Effector CD4-positive, alpha-beta T cell (primary cell): ENCODE data around the gene TTLL5.

ENCODE experiments used
- DNase-seq: peaks from one replicate; pipeline ENCODE4 v3.0.0-alpha.2; 2020

TTLL5 gene

DNA sequence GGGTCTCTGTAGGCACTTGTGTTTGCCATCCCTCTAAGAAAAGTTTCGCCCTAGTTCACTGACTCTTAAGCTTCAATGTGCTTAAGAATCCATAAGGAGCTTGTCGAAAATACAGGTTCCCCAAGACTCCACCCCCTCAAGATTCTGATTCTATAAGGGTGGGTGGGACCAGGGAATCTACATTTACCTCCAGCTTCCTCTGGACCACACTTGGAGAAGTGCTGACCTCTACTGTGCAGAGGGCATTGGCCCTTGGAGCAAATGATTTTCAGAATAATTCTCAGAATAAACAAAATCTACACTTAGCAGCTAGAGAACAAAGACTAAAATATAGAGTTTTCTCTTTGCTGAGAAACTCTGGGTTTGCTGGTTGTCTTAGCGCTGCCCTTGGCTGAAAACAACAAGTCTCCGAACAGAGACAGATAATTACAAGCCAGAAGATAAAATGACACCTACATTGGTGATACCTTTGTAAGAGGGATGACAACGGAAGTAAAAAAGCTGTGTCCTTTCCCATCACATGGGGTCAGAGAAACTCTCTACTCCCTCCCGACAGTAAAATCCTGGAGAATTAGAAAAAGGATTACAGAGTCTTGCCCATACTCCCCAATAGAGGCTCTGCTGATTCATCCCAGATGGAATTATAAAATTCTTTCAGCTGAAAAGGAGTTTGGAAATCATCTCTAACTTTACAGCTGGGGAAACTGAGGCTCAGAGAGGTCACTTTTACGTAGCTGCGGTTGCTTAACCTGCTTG is 316.0 kb downstream of the TTLL5 start:
- no peak for DNase-seq

DNA sequence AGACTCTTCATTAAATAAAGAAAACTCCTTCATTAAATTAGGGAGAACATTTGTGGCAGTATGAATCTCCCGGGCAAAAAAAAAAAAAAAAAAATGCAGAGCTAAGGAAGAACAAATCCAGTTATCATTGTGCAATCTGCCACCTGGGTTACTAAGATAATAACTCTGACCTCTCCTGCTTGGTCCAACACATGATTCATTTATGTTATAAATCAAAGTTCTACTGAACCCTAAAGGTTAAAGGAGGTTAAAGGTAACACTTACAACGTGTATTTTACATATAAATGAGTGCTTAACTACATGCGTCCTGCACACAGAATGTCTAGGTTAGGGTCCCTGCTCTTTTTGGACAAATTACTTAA is 316.5 kb downstream of the TTLL5 start:
- DNase-seq = no peak

DNA sequence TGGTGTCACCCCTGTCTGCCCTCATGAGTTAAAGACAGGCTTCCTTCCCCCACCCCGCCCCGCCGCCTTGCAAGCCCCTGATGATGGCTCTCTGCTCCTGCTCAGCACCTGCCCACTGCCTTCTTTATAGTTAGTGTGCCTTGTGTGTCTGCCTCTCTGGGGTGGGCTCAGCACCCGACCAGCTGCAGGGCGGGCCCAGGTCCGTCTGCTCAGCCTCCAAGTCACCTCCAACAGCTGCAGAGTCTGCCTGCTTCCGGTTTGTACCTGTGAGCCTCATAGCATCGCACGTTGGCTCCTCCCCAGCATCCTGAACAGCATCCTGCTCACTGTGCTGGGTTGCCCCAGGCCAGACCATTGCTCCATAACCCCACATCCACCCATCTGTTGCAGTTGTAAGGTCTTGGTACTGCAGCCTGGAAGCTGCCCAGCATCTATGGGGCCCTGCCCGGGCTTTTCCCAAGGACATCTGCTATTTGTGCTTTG is 317.2 kb downstream of the TTLL5 start:
- no peak for DNase-seq

DNA sequence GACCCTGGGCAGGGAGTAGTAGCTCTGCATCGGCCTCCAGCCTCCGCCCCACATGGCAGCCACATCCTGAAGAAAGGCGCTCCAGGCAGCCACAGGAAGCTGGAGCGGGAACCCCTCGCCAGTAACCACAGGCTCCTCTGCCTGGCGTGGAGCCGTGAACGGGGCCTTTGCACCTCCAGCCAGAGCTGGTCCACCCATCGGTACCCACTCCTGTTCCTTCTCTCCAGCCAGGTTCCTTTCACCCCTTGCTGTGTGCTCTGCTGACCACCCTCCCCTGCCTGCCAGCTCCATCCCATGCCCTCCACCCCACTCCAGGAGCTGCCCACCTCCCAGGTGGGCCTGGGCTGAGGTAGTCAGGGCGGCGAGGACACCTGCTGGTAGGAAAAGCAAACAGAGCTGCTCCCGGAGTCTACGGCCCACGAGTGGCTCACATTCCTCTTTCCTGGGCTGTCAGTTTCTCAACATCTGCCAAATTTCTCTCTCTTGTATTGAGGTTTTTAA is 318.1 kb downstream of the TTLL5 start:
- DNase-seq = no peak

DNA sequence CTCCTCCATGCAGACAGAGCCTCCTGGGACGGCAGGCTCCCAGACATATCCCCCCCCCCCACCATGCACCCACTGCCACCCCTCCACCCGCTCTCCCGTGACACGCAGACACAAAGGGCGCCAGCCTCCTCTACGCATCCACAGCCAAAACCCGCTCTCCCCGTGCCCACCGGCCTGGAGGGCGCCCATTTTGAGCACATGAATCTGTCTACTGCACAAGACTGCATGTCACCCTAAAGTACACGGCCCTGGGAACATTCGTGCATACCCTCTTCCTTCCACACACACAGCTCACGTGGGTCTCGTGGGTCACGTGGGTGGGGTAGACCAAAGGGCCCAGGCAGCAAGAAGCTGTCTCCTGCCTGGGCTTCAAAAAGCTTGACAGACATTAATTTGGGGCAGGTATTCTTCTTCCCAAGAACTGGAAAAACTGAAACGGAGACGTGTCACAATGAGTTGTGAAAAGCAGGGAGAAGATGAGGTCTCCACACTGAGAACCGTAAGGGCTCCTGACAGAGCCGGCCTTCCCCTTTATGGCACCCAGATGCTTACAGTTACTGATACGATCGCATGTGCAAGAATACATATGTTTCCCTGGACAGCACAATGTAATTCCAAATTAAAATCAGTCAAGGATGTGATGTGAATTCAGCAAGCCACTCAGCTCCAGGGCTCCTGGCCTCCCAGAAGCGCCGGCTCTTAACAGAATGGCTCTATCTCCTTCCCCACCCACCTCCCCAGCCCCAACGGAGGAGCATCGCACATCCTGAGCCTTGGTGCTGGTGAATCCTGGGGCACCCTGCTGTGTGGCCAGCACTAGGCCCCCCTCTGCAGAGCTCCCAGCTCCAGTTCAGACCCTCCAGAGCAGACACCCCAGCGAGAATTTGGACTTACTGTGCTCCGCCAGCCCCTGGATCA is 318.9 kb downstream of the TTLL5 start:
- DNase-seq = no peak

GRCh38 chr14:75980856-75981255 is 319.8 kb downstream of the TTLL5 start:
- DNase-seq = no peak

DNA sequence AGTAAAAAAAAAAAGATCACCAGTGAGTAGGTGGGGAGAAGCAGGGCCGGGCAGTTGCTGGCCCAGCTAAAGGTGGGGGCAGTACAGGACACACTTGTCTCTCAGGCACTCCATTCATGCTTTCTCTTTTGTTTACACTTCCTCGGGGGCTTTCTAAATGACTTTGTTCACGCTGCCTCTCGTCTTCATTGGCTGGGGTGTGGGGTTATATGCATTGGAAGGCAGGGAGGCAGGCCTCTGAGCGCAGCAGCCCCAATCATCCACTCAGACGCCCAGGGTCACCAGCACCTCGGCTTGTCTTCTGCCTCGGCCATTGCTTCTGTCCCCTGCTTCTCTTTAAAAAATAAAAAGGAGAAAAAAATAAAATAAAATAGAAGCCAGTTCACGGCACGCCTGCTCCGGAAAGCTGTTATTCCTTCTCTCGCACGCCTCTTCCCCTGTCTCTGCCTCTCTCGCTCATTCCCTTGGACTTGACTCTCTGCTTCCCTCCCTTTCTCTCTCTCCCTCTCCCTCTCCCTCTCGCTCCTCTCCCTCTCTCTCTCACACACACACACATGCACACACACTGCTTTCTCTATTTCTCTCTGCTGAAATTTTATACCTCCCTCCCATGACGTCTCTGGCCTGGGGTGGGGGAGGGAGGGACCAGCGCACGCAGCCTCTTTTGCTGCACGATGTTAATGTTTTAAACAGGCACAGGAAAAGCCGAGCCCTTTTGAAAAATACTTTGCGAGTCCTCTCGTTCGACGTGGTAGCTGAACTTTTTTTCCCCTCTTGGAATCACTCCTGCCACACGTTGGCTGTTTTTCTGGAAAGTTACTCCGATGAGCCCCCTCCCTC is 320.6 kb downstream of the TTLL5 start, which contains the start of gene TGFB3:
Gene TGFB3, minus strand, starts transcription at position 570 of the 840 bp plus-strand sequence. CDS start 1,102 bp downstream, outside the sequence.
- DNase-seq = peak; percentile 36

GRCh38 chr14:75982266-75983018 is 321.4 kb downstream of the TTLL5 start:
- DNase-seq = peak; percentile 72

- no peak for DNase-seq
These were observed 321.9 kb downstream of the TTLL5 start for GRCh38 chr14:75983019-75983358.

- no peak for DNase-seq
These were observed 323.6 kb downstream of the TTLL5 start for GRCh38 chr14:75984674-75985073.

GRCh38 chr14:75985618-75986438 is 324.8 kb downstream of the TTLL5 start, which contains the start of gene IFT43:
Gene IFT43 (plus strand): TSS chr14:75985763. CDS start chr14:75985787, 24 bp downstream.
- peak; percentile 92 for DNase-seq

- DNase-seq = no peak
These were observed 325.4 kb downstream of the TTLL5 start for GRCh38 chr14:75986439-75986765.

DNA sequence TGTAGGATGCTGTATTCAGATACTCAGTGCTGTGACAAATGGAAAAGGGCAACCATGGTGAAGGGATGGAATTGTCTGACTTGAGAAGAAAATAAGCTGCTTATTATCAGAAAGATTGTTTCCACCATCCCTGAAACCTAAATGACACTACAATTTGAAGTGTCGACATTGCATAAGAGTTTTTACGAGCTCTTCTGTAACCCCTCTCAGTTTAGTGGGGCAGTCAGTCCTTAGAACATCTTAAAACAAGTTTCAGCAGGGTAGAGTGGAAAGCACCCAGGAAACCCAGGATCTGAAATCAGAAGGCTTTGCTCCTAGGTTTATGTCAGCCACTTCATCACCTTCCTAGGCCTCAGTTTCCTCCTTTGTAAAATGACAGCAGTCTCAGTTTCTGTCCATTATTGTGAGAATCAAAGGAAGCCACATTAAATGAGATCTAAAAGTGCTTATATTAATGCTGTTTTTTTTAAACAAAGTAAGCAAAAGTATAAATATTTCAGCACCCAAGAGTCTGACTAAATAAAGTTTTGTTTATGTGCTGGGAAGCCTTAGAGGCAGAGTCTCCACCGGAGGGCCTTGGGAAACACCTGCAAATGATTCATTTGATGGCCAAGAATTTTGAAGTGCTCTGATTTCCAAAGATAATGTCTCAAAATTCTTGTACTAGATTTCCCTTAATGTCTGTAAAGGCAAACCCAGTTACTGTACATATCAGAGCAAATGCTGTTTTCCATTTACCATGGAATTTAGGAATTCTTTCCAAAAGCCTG is 326.3 kb downstream of the TTLL5 start:
- DNase-seq = no peak

DNA sequence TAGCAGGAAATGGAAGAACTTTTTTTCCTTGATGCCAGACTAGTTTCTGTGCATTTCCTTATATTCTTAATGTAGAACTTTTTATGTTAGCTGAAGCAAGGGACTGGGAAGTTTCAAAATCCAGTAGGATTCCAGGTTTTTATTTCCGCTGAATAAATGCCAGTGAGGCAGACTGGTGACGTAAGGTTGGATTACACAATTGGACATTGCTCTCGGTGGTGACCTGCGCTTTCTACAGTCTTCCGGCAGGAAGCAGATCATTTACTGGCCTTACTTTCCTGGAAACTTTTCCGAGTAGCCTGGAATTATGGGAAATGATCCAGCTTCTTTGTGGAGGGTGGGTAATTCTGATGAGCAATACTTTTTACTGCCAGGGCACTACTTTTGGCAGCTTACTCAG is 328.1 kb downstream of the TTLL5 start:
- DNase-seq = no peak

- no peak for DNase-seq
These were observed 329.3 kb downstream of the TTLL5 start for GRCh38 chr14:75990297-75990696.

DNA sequence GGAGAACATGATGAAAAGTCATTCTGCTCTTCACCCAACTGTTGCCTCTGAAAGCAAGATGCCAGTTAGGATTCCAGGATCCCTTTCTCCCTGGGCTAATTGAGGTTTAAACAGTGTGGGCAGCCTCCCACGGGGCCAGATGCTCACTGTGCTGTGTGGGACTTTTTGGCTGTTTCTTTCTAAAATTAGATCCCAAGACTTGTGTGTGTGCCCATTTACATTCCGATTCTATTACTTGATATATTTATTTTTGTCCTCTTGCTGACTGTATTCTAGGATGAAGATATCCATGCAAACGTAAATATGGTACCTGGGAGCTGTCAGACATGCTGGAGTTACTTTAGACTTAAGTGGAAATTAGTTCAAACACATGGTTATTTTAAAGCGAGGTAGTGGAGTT is 330.7 kb downstream of the TTLL5 start:
- no peak for DNase-seq

- DNase-seq = no peak
These were observed 332.6 kb downstream of the TTLL5 start for GRCh38 chr14:75993567-75994041.

DNA sequence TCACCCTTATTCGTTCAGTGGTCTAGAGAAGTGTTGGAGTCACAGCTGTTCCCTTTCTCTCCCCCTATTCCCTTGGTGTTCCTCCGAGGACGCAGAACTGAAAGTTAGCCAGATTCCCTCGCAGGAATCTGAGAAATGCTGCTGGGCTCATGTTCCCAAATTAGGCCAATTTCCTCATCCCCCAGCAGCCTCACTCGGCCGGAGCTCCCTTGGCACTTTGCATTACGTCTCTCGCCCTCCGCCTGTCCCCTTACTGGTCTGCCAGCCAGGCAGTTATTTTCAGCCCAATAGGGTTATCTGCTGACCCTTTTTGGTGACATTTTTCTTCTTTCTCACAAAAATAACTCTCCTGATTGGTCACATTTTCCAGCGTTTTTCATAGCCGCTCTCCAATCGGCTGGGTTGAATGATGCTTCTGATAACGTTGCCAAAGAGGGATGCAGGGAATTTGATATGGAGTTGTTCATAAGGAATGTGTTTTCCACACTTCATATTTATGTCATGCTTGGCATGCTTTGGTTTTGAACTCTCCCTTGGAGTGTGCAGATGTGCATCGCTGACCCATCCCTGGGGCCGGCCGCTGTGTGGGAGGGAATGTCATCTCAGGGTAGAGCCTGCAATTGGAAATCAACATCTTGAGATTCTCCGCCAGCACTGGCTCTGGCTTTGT is 334.5 kb downstream of the TTLL5 start:
- no peak for DNase-seq

DNA sequence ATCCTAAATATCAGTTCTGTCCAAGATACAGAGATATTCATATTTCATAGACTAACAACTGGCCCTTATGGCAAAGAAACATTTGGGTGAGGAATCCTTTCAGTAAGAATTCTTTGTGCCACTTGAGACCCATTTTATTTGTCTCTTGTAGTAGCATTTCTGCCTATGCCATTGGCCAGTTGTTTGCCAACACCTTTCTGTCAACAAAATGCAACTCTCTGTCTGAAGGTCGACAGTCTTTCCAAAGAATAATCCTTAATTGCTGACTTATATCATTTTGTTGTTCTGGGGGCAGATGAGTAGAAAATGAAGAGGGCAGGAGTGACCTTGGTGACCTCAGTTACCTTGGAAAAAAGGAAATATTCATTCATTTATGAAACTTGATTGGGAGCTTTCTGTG is 335.4 kb downstream of the TTLL5 start:
- no peak for DNase-seq
